Spleen (tissue), 7 donors: ENCODE measurements around the gene CYTH4.
A peak's percentile ranks its signal among the peaks of the same experiment; 100 is the strongest.

ENCODE experiments used
- CTCF ChIP-seq, 11 experiments: fragments of 200-600 bp in 7 of 11; fragments of 450-650 bp in 4 of 11; sonication (generic) in 4 of 11; IDR thresholded peaks in 8 of 11; conservative IDR thresholded peaks in 3 of 11; 1 replicate in 7 of 11; 2 replicates in 4 of 11; pipeline versions ENCODE4 v1.4.0 to v1.8.0; 2016 to 2021; ENCODE audit warnings: antibody characterized with exemption in 11 of 11, inconsistent platforms in 4 of 11, mild to moderate bottlenecking in 1 of 11
- POLR2A ChIP-seq, 3 donors: fragments of 450-650 bp; IDR thresholded peaks; one replicate each; pipeline ENCODE4 v1.5.1; 2017; ENCODE audit warnings: antibody characterized with exemption in 3 of 3, mild to moderate bottlenecking in 1 of 3
- POLR2AphosphoS5 ChIP-seq, 3 donors: sonication (generic); formaldehyde crosslinking; IDR thresholded peaks; one replicate each; pipeline ENCODE4 v1.5.1; 2017; ENCODE audit warnings: antibody characterized with exemption in 3 of 3
- donor health status: DM: no; HTN: no; CAD: no; lungs with moderate emphysema.
- donor health status: DM: no; HTN: no; CAD: no.
- donor health status: DM: no; HTN: no; CAD: no.

GRCh38 chr22:37313376-37314314 is 31.3 kb downstream of the CYTH4 start:
- TF ChIP-seq CTCF (IDR thresholded peaks at IDR 0.05 in 8 of 11, conservative IDR thresholded peaks at IDR 0.05 in 3 of 11) (no peak), POLR2A (IDR thresholded peaks at IDR 0.05) (no peak), POLR2AphosphoS5 (IDR thresholded peaks at IDR 0.05) (peak in 1 of 3 donors; percentile 79)
